PC-9 (cell line): ENCODE measurements around the gene RUNDC3A. TPM values are rescaled to one million over a fixed set of nuclear protein-coding genes. Genes with fewer than 3 reads are reported as not detected.
A peak's percentile ranks its signal among the peaks of the same experiment; 100 is the strongest.

Experiments
- BruUV-seq: library from RNA; stranded (reverse); fragments of 400-500 nt; replicated peaks from 2 replicates; lab custom pipeline; 2021; lab: Mats Ljungman, UMichigan
- CTCF ChIA-PET: fragments of 300-600 bp; sonication (Branson Sonifier 250); formaldehyde crosslinking; loops from one replicate; lab custom pipeline; 2022; ENCODE audit warnings: antibody characterized with exemption; lab: Charles Lee
- POLR2A ChIA-PET: fragments of 300-600 bp; sonication (Branson Sonifier 250); formaldehyde crosslinking; loops from one replicate; lab custom pipeline; 2022; ENCODE audit warnings: antibody characterized with exemption; ENCODE audit not compliant: unreplicated experiment; lab: Charles Lee
- DNase-seq, 2 experiments: peaks; one replicate each; pipeline versions ENCODE4 v3.0.0 to v3.0.0-alpha.2; 2015 to 2022; ENCODE audit warnings: mixed read lengths in 1 of 2
- H2AFZ ChIP-seq: fragments of 200-600 bp; sonication (generic); 2 replicates; pipeline ENCODE4 v1.8.1; 2017; ENCODE audit warnings: antibody characterized with exemption
- H3F3A ChIP-seq: fragments of 200-600 bp; sonication (generic); 2 replicates; pipeline ENCODE4 v1.8.1; 2017; ENCODE audit warnings: antibody characterized with exemption, mild to moderate bottlenecking, low read depth; ENCODE audit not compliant: insufficient read depth
- H3K27ac ChIP-seq: fragments of 200-600 bp; sonication (generic); 2 replicates; pipeline ENCODE4 v1.6.1; 2016; ENCODE audit warnings: mixed run types
- H3K27me3 ChIP-seq: fragments of 200-600 bp; sonication (generic); 2 replicates; pipeline ENCODE4 v1.6.1; 2016; ENCODE audit warnings: low read depth, mixed run types; ENCODE audit not compliant: insufficient read depth
- H3K36me3 ChIP-seq: fragments of 200-600 bp; sonication (generic); 2 replicates; pipeline ENCODE4 v1.6.1; 2016; ENCODE audit warnings: low read depth, mixed run types
- H3K4me1 ChIP-seq: fragments of 200-600 bp; sonication (generic); replicated peaks from 2 replicates; pipeline ENCODE4 v1.6.1; 2016; ENCODE audit warnings: mixed run types; ENCODE audit not compliant: insufficient read depth
- H3K4me2 ChIP-seq: fragments of 200-600 bp; sonication (generic); 2 replicates; pipeline ENCODE4 v1.6.1; 2017; ENCODE audit warnings: mixed run types
- H3K4me3 ChIP-seq: fragments of 200-600 bp; sonication (generic); 2 replicates; pipeline ENCODE4 v1.6.1; 2016; ENCODE audit warnings: mixed run types
- H3K79me2 ChIP-seq: fragments of 200-600 bp; sonication (generic); 2 replicates; pipeline ENCODE4 v1.6.1; 2017; ENCODE audit warnings: low read depth, mixed run types
- H3K9me2 ChIP-seq: fragments of 200-600 bp; sonication (generic); 2 replicates; pipeline ENCODE4 v1.8.1; 2017; ENCODE audit warnings: mild to moderate bottlenecking; ENCODE audit not compliant: insufficient read depth
- H3K9me3 ChIP-seq: fragments of 200-600 bp; sonication (generic); 2 replicates; pipeline ENCODE4 v1.8.1; 2016; ENCODE audit warnings: low read depth; ENCODE audit not compliant: insufficient read depth
- H4K20me1 ChIP-seq: fragments of 200-600 bp; sonication (generic); 2 replicates; pipeline ENCODE4 v1.8.1; 2017; ENCODE audit not compliant: insufficient read depth
- CTCF ChIP-seq: fragments of 200-600 bp; sonication (generic); conservative IDR thresholded peaks from 2 replicates; pipeline ENCODE4 v1.6.1; 2017; ENCODE audit warnings: mixed run types, antibody characterized with exemption, mild to moderate bottlenecking, moderate library complexity
- EZH2 ChIP-seq: fragments of 200-600 bp; sonication (generic); IDR thresholded peaks from 2 replicates; pipeline ENCODE4 v1.8.0; 2017; ENCODE audit warnings: antibody characterized with exemption, low read depth
- intact Hi-C: fragments of 100-400 bp; cut with micrococcal nuclease; formaldehyde crosslinking; loops from one replicate; pipeline ENCODE4 v1.10.0; 2022; ENCODE audit not compliant: unreplicated experiment
- total RNA-seq: library from RNA; stranded (reverse); gene quantifications from 2 replicates; pipeline ENCODE4 v1.2.3, GENCODE V29; 2021

RUNDC3A gene
- total RNA-seq, 1 experiment from 2014 or later, result not detected

GRCh38 chr17:44321246-44322120 is 13.1 kb downstream of the RUNDC3A start:
- no peak overlapping the region for H3K27ac ChIP-seq
- no peaks in the 10 kb centered on the region for H3K36me3 ChIP-seq
- no peaks in the 10 kb centered on the region for H4K20me1 ChIP-seq
- H3K9me3 ChIP-seq, result no peaks in the 10 kb centered on the region
- no peak for TF ChIP-seq EZH2
- CTCF ChIA-PET, result no interaction called here
- no peak overlapping the region for H3K4me3 ChIP-seq
- no peak overlapping the region for H2AFZ ChIP-seq
- H3K4me1 ChIP-seq, result no peaks in the 10 kb centered on the region
- H3K79me2 ChIP-seq, result peaks cover 28% of the 10 kb centered on the region
- no peaks in the 10 kb centered on the region for H3K9me2 ChIP-seq
- BruUV-seq, result no TSS peak
- H3K4me2 ChIP-seq, result no peak overlapping the region
- intact Hi-C loops, result no loop called here
- H3K27me3 ChIP-seq, result no peaks in the 10 kb centered on the region
- no peak for DNase-seq
- peaks cover 33% of the 10 kb centered on the region; the same call in 1 of the 2 replicates for H3F3A ChIP-seq
- POLR2A ChIA-PET, result no interaction called here

GRCh38 chr17:44322236-44322895 is 14.0 kb downstream of the RUNDC3A start:
- H3K4me2 ChIP-seq, result no peak overlapping the region
- no peak for TF ChIP-seq EZH2
- no peak for TF ChIP-seq CTCF

GRCh38 chr17:44323359-44324091 is 15.1 kb downstream of the RUNDC3A start:
- Histone ChIP-seq H4K20me1 (no peaks in the 10 kb centered on the region), H3K27me3 (no peaks in the 10 kb centered on the region), H3K9me2 (no peaks in the 10 kb centered on the region), H3K4me3 (peak overlapping the region; percentile 88), H2AFZ (peak overlapping the region; percentile 79), H3K4me1 (0 out of 2 replicates have a peak, but pooled peaks cover 4% of the 10 kb centered on the region), H3F3A (peaks cover 28% of the 10 kb centered on the region; the same call in 1 of the 2 replicates), H3K4me2 (peak overlapping the region; percentile 94), H3K27ac (no peak overlapping the region), H3K9me3 (no peaks in the 10 kb centered on the region), H3K79me2 (peaks cover 28% of the 10 kb centered on the region), H3K36me3 (no peaks in the 10 kb centered on the region)
- DNase-seq, result no peak
- POLR2A ChIA-PET, result interaction anchor here (0.6 kb wide), 1 partner anchor 131 kb away, joined by 7 read pairs; no protein-coding TSS in a partner anchor
- BruUV-seq, result TSS peak; percentile 46
- CTCF ChIA-PET, result no interaction called here
- TF ChIP-seq EZH2 (no peak), CTCF (no peak)
- intact Hi-C loops, result no loop called here

More at GRCh38 chr17:44322236-44322895, 14.0 kb downstream of the RUNDC3A start:
- H3K4me3 ChIP-seq, result no peak overlapping the region
- no peak overlapping the region for H2AFZ ChIP-seq
- ChIA-PET POLR2A (no interaction called here), CTCF (no interaction called here)
- no peak overlapping the region for H3K27ac ChIP-seq
- no TSS peak for BruUV-seq
- no peaks in the 10 kb centered on the region for H3K27me3 ChIP-seq
- H3K9me3 ChIP-seq, result no peaks in the 10 kb centered on the region
- peaks cover 28% of the 10 kb centered on the region; the same call in 1 of the 2 replicates for H3F3A ChIP-seq
- H4K20me1 ChIP-seq, result no peaks in the 10 kb centered on the region
- no peaks in the 10 kb centered on the region for H3K9me2 ChIP-seq
- intact Hi-C loops, result no loop called here
- no peaks in the 10 kb centered on the region for H3K36me3 ChIP-seq
- peaks cover 28% of the 10 kb centered on the region for H3K79me2 ChIP-seq
- no peak for DNase-seq
- H3K4me1 ChIP-seq, result 0 out of 2 replicates have a peak, but pooled peaks cover 4% of the 10 kb centered on the region
